Right lobe of liver (tissue), 6 donors: ENCODE results near the gene RHCG. TPM values are rescaled to one million over a fixed set of nuclear protein-coding genes. Genes with fewer than 3 reads are reported as not detected.

Source experiments
- ATAC-seq, 4 donors: fragments of 200-7000 bp; cut with Tn5 transposase; one replicate each; pipeline ENCODE4 v1.9.1; 2020; ENCODE audit warnings: mild to moderate bottlenecking in 4 of 4, moderate library complexity in 4 of 4
- DNase-seq, 3 donors: peaks; one replicate each; pipeline ENCODE4 v3.0.0-alpha.2; 2020
- H3K27ac ChIP-seq, 3 donors: fragments of 200-600 bp; one replicate each; pipeline ENCODE4 v1.8.0; 2022
- H3K27me3 ChIP-seq, 2 donors: fragments of 200-600 bp; one replicate each; pipeline ENCODE4 v1.8.0; 2022
- H3K36me3 ChIP-seq, 4 donors: fragments of 200-600 bp; sonication (generic) in 1 of 4; one replicate each; pipeline versions ENCODE4 v1.5.1 to v1.8.0; 2017 to 2022; ENCODE audit warnings: control low read depth in 1 of 4
- H3K4me1 ChIP-seq, 4 donors: fragments of 200-600 bp; sonication (generic) in 1 of 4; one replicate each; pipeline versions ENCODE4 v1.5.1 to v1.8.0; 2017 to 2022; ENCODE audit warnings: control low read depth in 1 of 4
- H3K4me3 ChIP-seq, 3 donors: fragments of 200-600 bp; one replicate each; pipeline ENCODE4 v1.8.0; 2022
- H3K9me3 ChIP-seq, 4 donors: fragments of 200-600 bp; sonication (generic) in 1 of 4; one replicate each; pipeline versions ENCODE4 v1.5.1 to v1.8.0; 2017 to 2022; ENCODE audit warnings: control low read depth in 1 of 4
- POLR2A ChIP-seq: fragments of 450-650 bp; IDR thresholded peaks from one replicate; pipeline ENCODE4 v1.6.1; 2017; ENCODE audit warnings: antibody characterized with exemption, mild to moderate bottlenecking
- WGBS: methylation state at CpG from one replicate; pipeline ENCODE4 v1.1.6; 2018; ENCODE audit warnings: low coverage, low lambda C conversion rate; ENCODE audit not compliant: insufficient coverage; ENCODE audit errors: missing lambda C conversion rate; 5-methylcytosine and 5-hydroxymethylcytosine counted together
- intact Hi-C, 2 donors: fragments of 100-400 bp; cut with DNase I; formaldehyde crosslinking; loops; one replicate each; pipeline versions ENCODE4 v1.11.2 to v1.14.1; 2022
- long read RNA-seq: library from polyadenylated mRNA; unstranded; transcript quantifications from one replicate; pipeline ENCODE4 v2.0.0, GENCODE V29; 2019
- total RNA-seq, 6 experiments: library from RNA; depleted of rRNA in 2 of 6; stranded (reverse); fragments of >200 nt in 2 of 6; fragmentation: NEBNext Ultra II Directional in 3 of 6; extraction: Animal tissue kit (Norgen Biotek cat#: 25700) in 3 of 6; gene quantifications; one replicate each; pipeline versions ENCODE4 v1.1.0 to v1.2.4, GENCODE V29; 2016 to 2023
- TF ChIP-seq, protein P1 (sequence below), 4 donors: fragments of 200-600 bp in 3 of 4; fragments of 450-650 bp in 1 of 4; IDR thresholded peaks; one replicate each; pipeline versions ENCODE4 v1.5.1 to v1.8.0; 2016 to 2022; ENCODE audit warnings: antibody characterized with exemption in 4 of 4, mild to moderate bottlenecking in 2 of 4
- donor health status: DM: no; HTN: yes; CAD: no.
- donor health status: DM: no; HTN: no; CAD: no.
- donor health status: DM: no; HTN: no; CAD: no.
- donor health status: DM: no; HTN: yes; CAD: no.
- donor health status: DM: no; HTN: yes; CAD: no.

RHCG gene
- total RNA-seq: under 1 TPM in 5 of 6 experiments, not detected in 1; 0.20 to 0.82 (median 0.37) TPM
- long read RNA-seq, partial matches to known transcripts: 1 of 1 reads
- long read RNA-seq, other reads (novel, unspliced or antisense): 0 of 1 reads

DNA sequence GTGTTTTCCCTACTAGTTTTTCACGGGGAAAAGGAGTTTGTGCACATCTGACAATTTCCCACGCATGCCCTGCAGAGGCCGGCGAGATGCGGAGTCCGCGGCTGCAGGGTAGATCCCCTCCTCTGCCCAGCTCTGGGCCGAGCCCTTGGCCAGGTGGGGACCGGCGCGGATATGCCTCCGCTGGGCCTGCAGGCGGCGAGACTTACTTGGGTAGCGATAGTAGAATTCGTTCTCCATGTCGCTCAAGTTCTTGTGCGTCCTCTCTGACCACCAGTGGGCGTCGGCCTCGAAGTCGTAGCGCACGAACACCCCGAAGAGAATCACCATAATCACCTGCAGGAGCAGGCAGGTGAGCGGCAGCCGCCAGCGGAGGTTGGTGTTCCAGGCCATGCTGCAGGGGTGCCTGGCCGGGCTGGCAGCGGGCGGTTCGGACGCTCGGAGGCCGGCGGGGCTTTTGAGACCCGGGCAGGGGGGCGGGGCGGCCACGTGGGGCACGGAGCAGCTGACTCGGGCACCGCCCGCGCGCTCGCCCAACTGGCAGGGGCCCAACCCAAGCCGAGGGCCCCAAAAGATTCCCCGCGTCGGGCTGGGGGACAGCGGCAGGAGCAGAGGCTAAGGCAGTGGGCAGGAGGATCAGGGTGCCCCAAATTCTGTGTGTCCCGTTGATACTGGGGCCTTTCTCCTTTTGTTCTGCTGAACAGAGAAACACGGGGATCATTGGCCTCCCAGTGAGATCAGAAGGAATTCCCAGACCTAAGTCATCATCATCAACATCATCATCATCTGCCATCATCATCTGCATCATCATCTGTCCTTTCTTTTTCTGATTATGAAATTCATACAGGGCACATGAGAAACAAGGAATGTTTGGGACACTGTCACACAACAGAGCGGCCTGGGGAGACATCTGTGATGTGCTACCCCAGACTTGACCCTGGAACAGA lies at the start of gene RHCG:
TSS of gene RHCG (minus strand) at position 429 of the 944 bp plus-strand sequence. CDS start at position 390, 39 bp downstream.
- DNase-seq (peak; percentile 46 to 58 (median 47)), ATAC-seq (peak; percentile 55 to 77 (median 72))
- TF ChIP-seq POLR2A: no peak
- TF ChIP-seq, protein P1, sequence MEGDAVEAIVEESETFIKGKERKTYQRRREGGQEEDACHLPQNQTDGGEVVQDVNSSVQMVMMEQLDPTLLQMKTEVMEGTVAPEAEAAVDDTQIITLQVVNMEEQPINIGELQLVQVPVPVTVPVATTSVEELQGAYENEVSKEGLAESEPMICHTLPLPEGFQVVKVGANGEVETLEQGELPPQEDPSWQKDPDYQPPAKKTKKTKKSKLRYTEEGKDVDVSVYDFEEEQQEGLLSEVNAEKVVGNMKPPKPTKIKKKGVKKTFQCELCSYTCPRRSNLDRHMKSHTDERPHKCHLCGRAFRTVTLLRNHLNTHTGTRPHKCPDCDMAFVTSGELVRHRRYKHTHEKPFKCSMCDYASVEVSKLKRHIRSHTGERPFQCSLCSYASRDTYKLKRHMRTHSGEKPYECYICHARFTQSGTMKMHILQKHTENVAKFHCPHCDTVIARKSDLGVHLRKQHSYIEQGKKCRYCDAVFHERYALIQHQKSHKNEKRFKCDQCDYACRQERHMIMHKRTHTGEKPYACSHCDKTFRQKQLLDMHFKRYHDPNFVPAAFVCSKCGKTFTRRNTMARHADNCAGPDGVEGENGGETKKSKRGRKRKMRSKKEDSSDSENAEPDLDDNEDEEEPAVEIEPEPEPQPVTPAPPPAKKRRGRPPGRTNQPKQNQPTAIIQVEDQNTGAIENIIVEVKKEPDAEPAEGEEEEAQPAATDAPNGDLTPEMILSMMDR (IDR thresholded peaks at IDR 0.05): peak; percentile 20 to 43 (median 35)
- Histone ChIP-seq H3K4me3 (peak within 1 kb of the TSS in 2 of 3 donors; percentile 21 to 40), H3K27ac (no peak within 1 kb of the TSS), H3K27me3 (no peaks in the 10 kb centered on the region), H3K9me3 (no peaks in the 10 kb centered on the region), H3K36me3 (no peaks in the 10 kb centered on the region), H3K4me1 (no peaks in the 10 kb centered on the region)
- intact Hi-C loops: loop anchor here (10.0 kb wide), 1 partner anchor 58 kb away; no protein-coding TSS in a partner anchor
- 12% methylated on average over 9 of the region's 55 CpGs for WGBS

DNA sequence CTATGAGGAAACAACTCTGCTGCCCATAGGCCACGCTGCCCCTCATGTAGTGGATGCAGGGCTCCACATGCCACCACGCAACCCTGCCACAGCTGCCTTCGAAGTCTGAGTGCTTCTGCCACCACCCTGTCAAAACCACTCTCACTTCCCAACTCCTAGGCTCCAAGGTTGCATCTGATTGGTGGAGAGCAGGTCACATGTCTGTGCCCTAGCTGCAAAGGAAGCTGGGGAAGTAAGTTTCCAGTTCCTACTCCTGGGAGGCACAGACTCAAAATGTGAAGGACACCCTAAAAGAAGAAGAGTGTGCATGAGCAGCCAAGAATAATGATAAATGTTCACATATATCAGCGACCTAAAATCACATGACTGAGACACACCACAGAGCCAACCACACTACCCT lies 47.0 kb upstream of the RHCG start:
- H3K9me3 ChIP-seq: no peaks in the 10 kb centered on the region
- no peaks in the 10 kb centered on the region for H3K27me3 ChIP-seq
- no peak overlapping the region for H3K4me3 ChIP-seq
- no peak overlapping the region for H3K27ac ChIP-seq
- intact Hi-C loops: no loop called here
- ATAC-seq (no peak), DNase-seq (no peak)
- WGBS: 100% methylated on average over 1 of the region's 4 CpGs
- TF ChIP-seq POLR2A: no peak
- TF ChIP-seq, protein P1 (IDR thresholded peaks at IDR 0.05): no peak
- no peaks in the 10 kb centered on the region for H3K4me1 ChIP-seq
- no peaks in the 10 kb centered on the region for H3K36me3 ChIP-seq

DNA sequence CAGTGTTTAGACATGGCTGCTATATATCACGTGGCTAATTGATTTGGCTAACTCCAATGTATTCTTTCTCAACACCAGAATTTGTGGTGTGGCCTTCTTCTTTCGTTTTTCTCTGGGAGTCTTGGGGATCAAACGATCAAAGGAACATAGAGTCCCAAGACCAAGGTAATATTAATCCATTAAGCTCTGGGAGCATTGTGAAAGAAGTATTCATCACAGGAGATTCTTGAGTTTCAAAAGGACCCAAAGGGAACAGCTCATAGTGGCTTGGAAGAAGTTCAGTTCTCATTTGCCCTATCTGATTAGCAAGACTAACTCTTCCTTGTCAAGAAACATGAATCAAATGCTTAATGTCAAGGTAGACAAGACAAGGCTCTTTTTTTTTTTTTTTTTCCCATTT lies 46.0 kb upstream of the RHCG start:
- Histone ChIP-seq H3K4me3 (no peak overlapping the region), H3K27ac (no peak overlapping the region), H3K27me3 (no peaks in the 10 kb centered on the region), H3K4me1 (no peaks in the 10 kb centered on the region), H3K9me3 (no peaks in the 10 kb centered on the region), H3K36me3 (no peaks in the 10 kb centered on the region)
- TF ChIP-seq POLR2A: no peak
- TF ChIP-seq, protein P1 (IDR thresholded peaks at IDR 0.05): no peak
- intact Hi-C loops: no loop called here
- DNase-seq (no peak), ATAC-seq (no peak)
- WGBS: 62% methylated on average over 3 of the region's 3 CpGs

DNA sequence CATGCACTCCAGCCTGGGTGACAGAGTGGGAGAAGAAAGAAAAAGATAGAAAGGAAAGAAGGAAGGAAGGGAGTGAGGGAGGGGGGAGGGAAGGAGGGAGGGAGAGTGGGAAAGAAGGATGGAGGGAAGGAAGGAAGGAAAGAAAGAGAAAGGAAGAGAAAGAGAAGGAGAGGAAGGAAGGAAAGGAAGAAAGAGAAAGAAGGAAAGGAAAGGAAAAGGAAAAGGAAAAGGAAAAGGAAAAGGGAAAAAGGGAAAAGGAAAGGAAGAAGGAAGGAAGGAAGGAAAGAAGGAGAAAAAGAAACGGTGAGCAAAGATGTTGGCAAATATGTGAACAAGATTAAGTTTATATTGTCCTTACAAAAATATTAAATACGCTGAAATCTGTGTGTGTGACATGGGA lies 42.6 kb upstream of the RHCG start:
- H3K27me3 ChIP-seq: no peaks in the 10 kb centered on the region

More for the DNA sequence above, 42.6 kb upstream of the RHCG start:
- intact Hi-C loops: no loop called here
- TF ChIP-seq, protein P1 (IDR thresholded peaks at IDR 0.05): no peak
- no peak for TF ChIP-seq POLR2A
- ATAC-seq (no peak), DNase-seq (no peak)
- Histone ChIP-seq H3K36me3 (no peaks in the 10 kb centered on the region), H3K4me3 (no peak overlapping the region), H3K4me1 (no peaks in the 10 kb centered on the region), H3K9me3 (no peaks in the 10 kb centered on the region), H3K27ac (no peak overlapping the region)
- 72% methylated on average over 2 of the region's 2 CpGs for WGBS
